Non-pigmented ciliary epithelial cell (primary cell): Measurements from ENCODE around the gene AARS2.
"Not testable (repeated sequence)": the region's sequence is repeated elsewhere in the genome, so short reads cannot be mapped to it uniquely, and the experiment has no call there.

Source experiments
- DNase-seq: peaks from one replicate; pipeline ENCODE4 v3.0.0-alpha.2; 2010; ENCODE audit warnings: low read depth

Gene AARS2

GRCh38 chr6:44312901-44313788, at the start of gene AARS2:
Gene AARS2, minus strand, starts transcription at chr6:44313347. Its CDS starts 24 bp downstream, at chr6:44313323.
- peak; percentile 43 for DNase-seq

- DNase-seq: no peak
Measured at GRCh38 chr6:44361947-44362346, 48.8 kb upstream of the AARS2 start.

GRCh38 chr6:44359973-44360372, 46.8 kb upstream of the AARS2 start:
- DNase-seq: no peak

- no peak for DNase-seq
Measured at GRCh38 chr6:44356487-44356886, 43.3 kb upstream of the AARS2 start.

- no peak for DNase-seq
Measured at GRCh38 chr6:44355640-44356039, 42.5 kb upstream of the AARS2 start.

GRCh38 chr6:44353336-44353735, 40.2 kb upstream of the AARS2 start:
- no peak for DNase-seq

GRCh38 chr6:44352259-44352658, 39.1 kb upstream of the AARS2 start:
- DNase-seq: no peak

GRCh38 chr6:44350650-44350994, 37.5 kb upstream of the AARS2 start:
- DNase-seq: not testable (repeated sequence)

GRCh38 chr6:44349904-44350649, 36.9 kb upstream of the AARS2 start:
- no peak for DNase-seq

GRCh38 chr6:44346818-44347217, 33.7 kb upstream of the AARS2 start:
- not testable (repeated sequence) for DNase-seq

GRCh38 chr6:44342489-44342888, 29.3 kb upstream of the AARS2 start, which contains the start of gene SPATS1:
Gene SPATS1, plus strand, starts transcription at chr6:44342650. Its CDS starts 446 bp downstream, at chr6:44343096.
- no peak for DNase-seq

GRCh38 chr6:44342052-44342451, 28.9 kb upstream of the AARS2 start:
- DNase-seq: no peak

- no peak for DNase-seq
Measured at GRCh38 chr6:44341095-44341890, 28.1 kb upstream of the AARS2 start.

GRCh38 chr6:44339763-44340625, 26.8 kb upstream of the AARS2 start:
- no peak for DNase-seq

GRCh38 chr6:44339301-44339700, 26.2 kb upstream of the AARS2 start:
- no peak for DNase-seq

GRCh38 chr6:44338228-44339122, 25.3 kb upstream of the AARS2 start:
- peak; percentile 22 for DNase-seq

GRCh38 chr6:44335631-44336030, 22.5 kb upstream of the AARS2 start:
- no peak for DNase-seq

- DNase-seq: no peak
Measured at GRCh38 chr6:44333942-44334341, 20.8 kb upstream of the AARS2 start.

GRCh38 chr6:44333273-44333919, 20.2 kb upstream of the AARS2 start:
- DNase-seq: no peak

- no peak for DNase-seq
Measured at GRCh38 chr6:44332585-44332984, 19.4 kb upstream of the AARS2 start.
